SU-DHL-6 (cell line): ENCODE data around the gene GTPBP10.

Source experiments
- H2AFZ ChIP-seq: fragments of 200-600 bp; sonication (generic); 2 replicates; pipeline ENCODE4 v1.6.1; 2014; ENCODE audit warnings: low read depth, mild to moderate bottlenecking, moderate library complexity, mixed read lengths, antibody characterized with exemption, low read length; ENCODE audit not compliant: severe bottlenecking
- H3F3A ChIP-seq: fragments of 200-600 bp; shearing (Covaris generic); 2 replicates; pipeline ENCODE4 v1.6.0; 2016; ENCODE audit warnings: antibody characterized with exemption, mild to moderate bottlenecking; ENCODE audit not compliant: insufficient read depth
- H3K27ac ChIP-seq: fragments of 200-600 bp; sonication (generic); 2 replicates; pipeline ENCODE4 v1.5.1; 2016; ENCODE audit warnings: low read depth, mild to moderate bottlenecking, low read length, moderate library complexity, mixed read lengths
- H3K27me3 ChIP-seq: fragments of 200-600 bp; sonication (generic), shearing (Covaris generic); 2 replicates; pipeline ENCODE4 v1.6.0; 2014; ENCODE audit warnings: mild to moderate bottlenecking, low read length
- H3K36me3 ChIP-seq: fragments of 200-600 bp; sonication (generic); 2 replicates; pipeline ENCODE4 v1.6.1; 2014; ENCODE audit warnings: mild to moderate bottlenecking, low read length, mixed read lengths
- H3K4me2 ChIP-seq: fragments of 300-600, 200-600 bp; shearing (Covaris generic), sonication (generic); 2 replicates; pipeline ENCODE4 v1.6.0; 2014; ENCODE audit warnings: low read length, low read depth, mild to moderate bottlenecking; ENCODE audit not compliant: poor library complexity, severe bottlenecking
- H3K4me3 ChIP-seq: fragments of 200-600 bp; sonication (generic); 2 replicates; pipeline ENCODE4 v1.5.1; 2014; ENCODE audit warnings: antibody characterized with exemption, low read length, mild to moderate bottlenecking, mixed read lengths; ENCODE audit not compliant: insufficient read depth, poor library complexity, severe bottlenecking
- H3K79me2 ChIP-seq: fragments of 200-600 bp; sonication (generic); 2 replicates; pipeline ENCODE4 v1.6.1; 2014; ENCODE audit warnings: mild to moderate bottlenecking, low read length, moderate library complexity; ENCODE audit not compliant: insufficient read depth
- H3K9ac ChIP-seq: fragments of 200-600 bp; sonication (generic); 2 replicates; pipeline ENCODE4 v1.7.0; 2014; ENCODE audit warnings: mild to moderate bottlenecking, low read length
- H3K9me2 ChIP-seq: fragments of 200-600 bp; sonication (generic); replicated peaks from 2 replicates; pipeline ENCODE4 v1.6.1; 2014; ENCODE audit warnings: low read length; ENCODE audit not compliant: insufficient read depth
- H3K9me3 ChIP-seq: fragments of 200-600 bp; sonication (generic); 2 replicates; pipeline ENCODE4 v1.6.1; 2014; ENCODE audit warnings: low read length, mixed read lengths; ENCODE audit not compliant: insufficient read depth
- H4K20me1 ChIP-seq: fragments of 200-600 bp; sonication (generic); 2 replicates; pipeline ENCODE4 v1.6.1; 2014; ENCODE audit warnings: low read depth, mild to moderate bottlenecking, antibody characterized with exemption, low read length, moderate library complexity, mixed read lengths
- EZH2phosphoT487 ChIP-seq: fragments of 200-600 bp; sonication (generic), shearing (Covaris generic); conservative IDR thresholded peaks from 2 replicates; pipeline ENCODE4 v1.6.1; 2018; ENCODE audit warnings: mild to moderate bottlenecking, antibody characterized with exemption, low read length, moderate library complexity, mixed read lengths
- TF ChIP-seq, protein P1 (sequence below): fragments of 200-600 bp; sonication (generic); IDR thresholded peaks from one replicate; pipeline ENCODE4 v1.5.1; 2017; ENCODE audit warnings: antibody characterized with exemption, mild to moderate bottlenecking, low read length, moderate library complexity; ENCODE audit not compliant: insufficient read depth, poor library complexity, severe bottlenecking

Gene GTPBP10

DNA sequence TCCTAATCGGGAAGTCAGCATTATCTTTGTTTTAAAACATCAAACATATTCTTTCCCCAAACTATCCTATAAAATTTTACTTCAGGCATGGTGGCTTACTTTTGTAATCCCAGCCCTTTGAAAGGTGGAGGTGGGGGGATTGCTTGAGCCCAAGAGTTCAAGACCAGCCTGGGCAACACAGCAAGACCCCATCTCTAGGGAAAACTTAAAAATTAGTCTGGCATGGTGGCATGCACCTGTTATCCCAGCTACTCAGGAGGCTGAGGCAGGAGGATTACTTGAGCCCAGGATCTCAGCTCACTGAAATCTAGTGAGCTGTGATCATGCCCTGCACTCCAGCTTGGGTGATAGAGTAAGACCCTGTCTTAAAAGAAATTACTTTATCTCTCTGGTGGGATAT is 61.6 kb downstream of the GTPBP10 start:
- Histone ChIP-seq H3K9me3 (no peaks in the 10 kb centered on the region), H3K4me2 (no peak overlapping the region), H3K79me2 (no peaks in the 10 kb centered on the region), H3K27me3 (no peaks in the 10 kb centered on the region), H3F3A (peaks cover 9% of the 10 kb centered on the region), H4K20me1 (no peaks in the 10 kb centered on the region), H3K36me3 (no peaks in the 10 kb centered on the region; the same call in 1 of the 2 replicates), H3K9ac (no peak overlapping the region), H3K9me2 (no peaks in the 10 kb centered on the region), H3K27ac (no peak overlapping the region), H2AFZ (no peak overlapping the region), H3K4me3 (no peak overlapping the region)
- TF ChIP-seq, protein P1, sequence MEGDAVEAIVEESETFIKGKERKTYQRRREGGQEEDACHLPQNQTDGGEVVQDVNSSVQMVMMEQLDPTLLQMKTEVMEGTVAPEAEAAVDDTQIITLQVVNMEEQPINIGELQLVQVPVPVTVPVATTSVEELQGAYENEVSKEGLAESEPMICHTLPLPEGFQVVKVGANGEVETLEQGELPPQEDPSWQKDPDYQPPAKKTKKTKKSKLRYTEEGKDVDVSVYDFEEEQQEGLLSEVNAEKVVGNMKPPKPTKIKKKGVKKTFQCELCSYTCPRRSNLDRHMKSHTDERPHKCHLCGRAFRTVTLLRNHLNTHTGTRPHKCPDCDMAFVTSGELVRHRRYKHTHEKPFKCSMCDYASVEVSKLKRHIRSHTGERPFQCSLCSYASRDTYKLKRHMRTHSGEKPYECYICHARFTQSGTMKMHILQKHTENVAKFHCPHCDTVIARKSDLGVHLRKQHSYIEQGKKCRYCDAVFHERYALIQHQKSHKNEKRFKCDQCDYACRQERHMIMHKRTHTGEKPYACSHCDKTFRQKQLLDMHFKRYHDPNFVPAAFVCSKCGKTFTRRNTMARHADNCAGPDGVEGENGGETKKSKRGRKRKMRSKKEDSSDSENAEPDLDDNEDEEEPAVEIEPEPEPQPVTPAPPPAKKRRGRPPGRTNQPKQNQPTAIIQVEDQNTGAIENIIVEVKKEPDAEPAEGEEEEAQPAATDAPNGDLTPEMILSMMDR, result no peak
- no peak for TF ChIP-seq EZH2phosphoT487

DNA sequence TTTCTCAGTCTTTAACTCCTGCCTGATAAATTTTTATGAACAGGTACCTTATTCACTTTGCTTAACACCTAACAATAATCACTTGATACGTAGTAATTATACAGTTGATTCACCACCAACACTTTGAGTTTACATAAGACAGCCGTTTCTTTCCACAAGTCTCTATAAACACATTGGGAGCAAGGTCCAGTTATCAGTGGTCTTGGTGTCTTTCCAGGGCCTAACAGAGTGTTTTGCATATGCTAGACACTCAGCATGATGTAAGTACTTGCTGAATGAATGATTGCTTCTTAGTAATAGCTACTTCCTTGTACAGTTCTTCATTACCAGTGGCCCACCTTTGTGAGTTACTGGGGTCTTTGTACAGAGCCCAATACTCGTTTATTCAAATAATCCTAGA is 63.2 kb downstream of the GTPBP10 start:
- peaks cover 5% of the 10 kb centered on the region; the same call in 1 of the 2 replicates for H3K36me3 ChIP-seq
- H3K27ac ChIP-seq, result no peak overlapping the region

DNA sequence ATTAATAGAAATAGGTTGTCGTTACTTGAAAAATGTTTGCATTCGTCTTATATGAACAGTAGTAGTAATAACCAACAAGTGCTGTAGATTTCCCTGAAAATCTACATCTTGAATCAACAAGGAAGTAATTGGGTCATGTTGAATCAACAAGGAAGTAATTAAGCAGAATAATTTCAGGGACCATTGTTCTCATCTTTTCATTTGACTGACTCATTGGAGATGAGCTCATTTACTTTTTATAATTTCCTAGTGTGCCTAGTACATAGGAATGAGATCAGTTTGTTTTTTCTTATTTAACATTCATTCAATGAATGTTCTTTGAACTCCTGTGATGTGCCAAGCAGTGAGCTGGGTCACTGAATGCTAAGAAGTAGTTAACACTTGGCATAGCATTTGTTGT is 65.0 kb downstream of the GTPBP10 start:
- no peaks in the 10 kb centered on the region for H3K9me2 ChIP-seq
- no peaks in the 10 kb centered on the region for H3K27me3 ChIP-seq
- no peak overlapping the region for H3K4me2 ChIP-seq
- no peak overlapping the region for H3K9ac ChIP-seq
- no peak for TF ChIP-seq EZH2phosphoT487
- TF ChIP-seq, protein P1, result no peak
- H4K20me1 ChIP-seq, result no peaks in the 10 kb centered on the region
- H2AFZ ChIP-seq, result no peak overlapping the region
- H3F3A ChIP-seq, result no peaks in the 10 kb centered on the region
- H3K36me3 ChIP-seq, result peaks cover 5% of the 10 kb centered on the region; the same call in 1 of the 2 replicates
- H3K9me3 ChIP-seq, result no peaks in the 10 kb centered on the region
- no peak overlapping the region for H3K27ac ChIP-seq
- no peaks in the 10 kb centered on the region for H3K79me2 ChIP-seq
- no peak overlapping the region for H3K4me3 ChIP-seq

More for the DNA sequence above, 63.2 kb downstream of the GTPBP10 start:
- Histone ChIP-seq H2AFZ (no peak overlapping the region), H3K9me2 (no peaks in the 10 kb centered on the region), H3K4me2 (no peak overlapping the region), H3K9me3 (no peaks in the 10 kb centered on the region), H3K9ac (no peak overlapping the region), H3F3A (peaks cover 2% of the 10 kb centered on the region; the same call in 1 of the 2 replicates), H3K4me3 (no peak overlapping the region), H4K20me1 (no peaks in the 10 kb centered on the region), H3K27me3 (no peaks in the 10 kb centered on the region), H3K79me2 (no peaks in the 10 kb centered on the region)
- TF ChIP-seq EZH2phosphoT487, result no peak
- TF ChIP-seq, protein P1, result no peak
